ENCODE data around the gene FHL5. TPM values are rescaled to one million over a fixed set of nuclear protein-coding genes. Genes with fewer than 3 reads are reported as not detected.
"Not testable (repeated sequence)": the region's sequence is repeated elsewhere in the genome, so short reads cannot be mapped to it uniquely, and the experiment has no call there.

Gene FHL5, protein sequence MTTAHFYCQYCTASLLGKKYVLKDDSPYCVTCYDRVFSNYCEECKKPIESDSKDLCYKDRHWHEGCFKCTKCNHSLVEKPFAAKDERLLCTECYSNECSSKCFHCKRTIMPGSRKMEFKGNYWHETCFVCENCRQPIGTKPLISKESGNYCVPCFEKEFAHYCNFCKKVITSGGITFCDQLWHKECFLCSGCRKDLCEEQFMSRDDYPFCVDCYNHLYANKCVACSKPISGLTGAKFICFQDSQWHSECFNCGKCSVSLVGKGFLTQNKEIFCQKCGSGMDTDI
- polyA plus RNA-seq (ENCODE audit: insufficient read length) = 1.7 TPM

DNA sequence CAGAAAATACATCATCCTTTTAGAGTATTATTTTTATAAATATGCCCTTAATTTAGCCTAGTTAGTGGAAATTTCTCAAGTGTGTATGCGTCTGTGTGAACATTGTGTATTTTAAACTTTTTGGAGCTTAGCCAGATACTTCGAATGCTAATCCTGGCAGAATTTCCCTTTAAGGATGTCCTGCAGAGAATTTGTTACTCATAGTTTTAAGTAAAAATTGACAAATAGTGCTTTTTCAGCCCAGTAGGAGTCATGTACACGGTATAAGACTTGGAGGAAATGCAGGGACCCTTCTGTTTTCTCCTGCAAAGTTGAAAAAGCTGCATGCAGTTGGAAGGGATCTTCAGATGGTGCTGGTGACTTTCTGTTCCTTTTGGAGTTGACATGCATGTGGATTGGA, at the start of gene FHL5:
FHL5 (plus strand) TSS at position 243 of the 400 bp plus-strand sequence. CDS start 40,486 bp downstream, outside the sequence.
- DNase-seq (ENCODE audit: low read depth) = no peak

DNA sequence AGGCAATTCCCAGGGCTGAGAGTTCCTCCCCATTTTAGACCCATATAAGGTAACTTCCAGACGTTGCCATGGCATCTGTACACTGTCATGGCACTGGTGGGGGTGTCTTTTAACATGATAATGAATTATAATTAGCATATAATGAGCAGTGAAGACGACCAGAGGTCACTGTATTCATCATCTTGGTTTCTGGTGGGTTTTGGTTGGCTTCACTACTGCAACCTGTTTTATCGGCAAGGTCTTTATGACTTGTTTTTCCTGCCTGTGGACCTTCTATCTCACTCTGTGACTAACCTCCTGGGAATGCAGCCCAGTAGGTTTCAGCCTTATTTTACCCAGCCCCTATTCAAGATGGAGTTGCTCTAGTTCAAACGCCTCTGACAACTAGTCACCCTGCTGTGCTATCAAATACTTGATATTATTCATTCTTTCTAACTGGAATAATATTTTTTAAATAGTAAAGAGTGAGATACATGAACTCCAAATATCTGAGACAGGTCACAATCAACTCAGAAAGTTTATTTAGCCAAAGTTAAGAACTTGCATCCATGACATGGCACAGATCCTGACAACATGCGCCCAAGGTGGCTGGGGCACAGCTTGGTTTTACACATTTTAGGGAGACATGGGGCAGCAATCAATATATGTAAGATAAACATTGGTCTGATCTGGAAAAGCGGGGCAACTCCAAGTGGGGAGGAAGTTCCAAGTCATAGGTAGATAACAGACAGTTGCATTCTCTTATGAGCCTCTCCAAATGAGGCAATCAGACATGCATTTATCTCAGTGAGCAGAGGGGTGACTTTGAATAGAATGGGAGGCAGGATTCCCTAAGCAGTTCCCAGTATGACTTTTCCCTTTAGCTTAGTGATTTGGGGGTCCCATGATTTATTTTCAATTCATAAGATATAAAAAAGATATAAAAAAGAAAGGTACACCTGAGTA, 42.5 kb upstream of the FHL5 start:
- no peak for DNase-seq (ENCODE audit: low read depth)

DNA sequence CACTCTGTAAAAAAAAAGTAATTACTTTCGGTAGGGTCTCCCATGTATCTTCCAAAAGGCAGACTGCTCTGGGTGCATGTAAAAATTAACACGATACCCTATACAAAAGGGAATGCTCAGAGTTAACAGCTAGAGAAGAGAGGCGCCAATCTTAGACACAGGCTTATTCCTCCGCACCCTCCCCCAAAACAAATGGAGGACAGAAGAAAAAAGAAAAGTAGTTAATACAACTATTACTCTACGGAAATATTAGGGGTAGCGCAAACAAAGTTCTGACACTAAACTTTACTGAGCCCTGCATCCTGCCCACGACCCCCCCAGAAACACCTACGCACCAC, 41.7 kb upstream of the FHL5 start:
- DNase-seq (ENCODE audit: low read depth) = no peak

DNA sequence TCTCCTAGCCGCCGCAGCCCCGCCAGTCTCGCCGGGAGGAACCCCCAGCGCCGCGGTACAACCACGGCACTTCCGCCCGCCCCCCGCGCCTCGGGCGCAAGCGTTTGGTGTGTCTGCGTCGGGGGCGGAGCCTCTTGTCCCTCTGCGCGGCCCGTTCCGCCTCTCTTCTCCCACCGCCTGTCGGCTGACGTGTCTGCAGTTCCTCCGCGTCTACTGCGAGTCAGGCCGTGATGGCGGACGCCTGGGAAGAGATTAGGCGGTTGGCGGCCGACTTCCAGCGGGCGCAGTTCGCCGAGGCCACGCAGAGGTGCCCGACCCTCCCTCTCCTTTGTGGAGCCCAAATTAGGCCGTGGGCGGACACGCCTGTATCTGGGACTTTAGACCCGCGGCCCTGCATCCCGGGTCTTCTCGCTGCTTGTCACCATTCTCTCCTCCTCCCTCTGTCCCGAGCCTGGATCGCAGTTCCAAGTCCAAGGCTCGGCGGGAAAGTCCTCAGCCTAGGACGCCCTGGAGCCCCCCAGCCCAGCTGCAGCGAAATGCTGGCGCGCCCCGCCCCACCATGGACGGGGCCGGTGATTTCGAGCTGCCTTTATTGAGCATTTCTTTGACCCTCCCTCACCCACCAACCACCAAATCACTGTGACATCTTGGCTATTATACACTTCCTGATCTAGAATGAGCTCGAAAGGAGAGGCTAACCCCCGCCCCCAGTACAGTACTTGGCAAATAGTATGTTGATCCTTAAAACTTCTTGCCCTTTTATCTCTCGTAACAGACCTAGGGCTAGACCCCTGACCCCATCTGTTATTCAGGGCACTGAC, 41.1 kb upstream of the FHL5 start, which contains the start of gene UFL1:
UFL1 (plus strand) TSS at position 163 of the 821 bp plus-strand sequence; CDS start at position 231, 68 bp downstream.
- DNase-seq (ENCODE audit: low read depth) = peak; percentile 87

DNA sequence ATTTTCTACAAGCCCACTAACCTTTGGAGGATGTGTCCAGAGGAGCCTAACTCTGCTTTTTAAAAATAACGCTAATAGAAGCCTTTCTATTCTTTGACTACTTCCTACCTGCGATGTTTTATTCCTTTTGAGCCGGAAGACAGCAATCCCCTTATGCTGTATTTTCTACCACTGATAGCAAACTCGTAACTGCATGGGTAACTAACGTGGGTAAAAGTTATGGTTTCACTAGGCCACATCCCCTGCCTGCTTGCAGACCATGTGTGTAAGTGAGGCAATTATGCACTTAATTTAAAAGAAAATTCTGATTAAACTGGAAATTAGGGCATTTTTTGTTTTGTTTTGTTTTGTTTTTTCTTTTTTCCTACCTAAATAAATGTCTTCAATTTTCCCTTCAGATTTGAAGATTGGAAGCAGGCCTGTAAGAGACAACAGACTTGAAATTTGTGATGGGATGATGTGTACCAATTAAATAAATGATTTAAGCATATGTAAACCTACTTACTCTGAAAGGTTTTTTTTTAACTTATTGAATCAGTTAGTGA, 40.4 kb upstream of the FHL5 start:
- no peak for DNase-seq (ENCODE audit: low read depth)

DNA sequence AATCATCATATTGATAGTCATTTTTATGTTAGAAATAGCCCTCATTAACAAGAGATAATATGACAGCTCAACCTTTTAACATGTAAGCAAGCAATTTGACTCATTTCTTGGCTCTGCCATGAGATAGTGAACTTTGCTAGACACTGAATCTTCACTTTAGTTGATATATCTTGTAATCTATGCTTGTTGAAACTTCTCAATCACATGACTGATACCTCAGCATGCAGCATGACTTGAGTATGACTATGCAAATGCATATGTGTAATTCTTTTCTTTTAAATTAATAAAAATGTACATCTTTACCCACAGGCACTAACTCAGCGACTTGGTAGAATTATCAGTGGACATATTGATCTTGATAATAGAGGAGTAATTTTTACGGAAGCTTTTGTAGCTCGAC, 34.7 kb upstream of the FHL5 start:
- no peak for DNase-seq (ENCODE audit: low read depth)

DNA sequence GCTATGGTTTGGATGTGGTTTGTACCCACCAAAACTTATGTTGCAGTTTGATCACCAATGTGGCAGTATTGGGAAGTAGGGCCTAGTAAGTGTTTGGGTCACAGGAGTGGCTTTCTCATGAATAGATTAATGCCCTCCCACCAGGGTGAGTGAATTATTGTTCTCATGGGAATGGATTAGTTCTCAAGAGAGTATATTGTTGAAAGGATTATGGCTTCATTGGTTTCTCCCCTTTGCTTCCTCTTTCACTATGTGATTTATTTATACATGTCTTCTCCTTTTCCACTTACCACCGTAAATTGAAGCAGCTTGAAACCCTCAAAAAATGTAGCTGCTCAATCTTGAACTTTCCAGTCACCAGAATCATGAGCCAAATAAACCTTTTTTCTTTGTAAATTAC, 30.5 kb upstream of the FHL5 start:
- no peak for DNase-seq (ENCODE audit: low read depth)

DNA sequence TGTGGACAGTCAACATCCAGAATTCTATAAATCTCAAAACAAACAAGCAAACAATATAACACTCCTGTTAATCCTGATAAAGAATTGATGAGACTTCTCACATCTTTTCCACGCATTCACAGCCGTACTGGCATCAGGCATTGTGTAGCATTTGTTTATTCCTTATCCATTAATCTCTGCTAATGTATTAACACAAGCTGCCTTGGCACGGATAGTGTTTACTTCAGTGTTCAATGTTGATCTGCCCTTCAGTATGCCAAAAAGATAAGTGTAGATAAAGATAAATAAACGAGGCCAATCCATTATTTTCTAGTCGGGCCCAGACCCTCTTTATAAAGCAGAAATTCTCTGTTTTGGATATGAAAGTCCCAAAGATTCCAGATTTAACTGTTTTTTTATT, 25.2 kb upstream of the FHL5 start:
- DNase-seq (ENCODE audit: low read depth) = no peak

DNA sequence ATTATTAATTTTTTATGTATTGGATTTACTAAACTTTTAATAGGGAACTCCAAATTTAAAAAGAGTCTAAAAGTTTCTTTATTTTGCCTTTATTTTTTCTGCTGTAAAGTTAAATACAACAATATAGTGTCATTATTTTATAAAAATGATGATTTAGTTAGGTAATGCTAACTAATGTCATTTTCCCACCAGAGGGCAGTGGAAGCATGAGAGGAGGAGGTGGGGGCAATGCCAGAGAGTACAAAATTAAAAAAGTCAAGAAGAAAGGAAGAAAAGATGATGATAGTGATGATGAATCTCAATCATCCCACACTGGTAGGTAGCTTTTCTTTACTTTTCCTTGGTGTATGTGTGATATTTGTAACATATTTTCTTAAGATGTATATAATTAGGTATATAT, 20.2 kb upstream of the FHL5 start:
- DNase-seq (ENCODE audit: low read depth) = no peak

DNA sequence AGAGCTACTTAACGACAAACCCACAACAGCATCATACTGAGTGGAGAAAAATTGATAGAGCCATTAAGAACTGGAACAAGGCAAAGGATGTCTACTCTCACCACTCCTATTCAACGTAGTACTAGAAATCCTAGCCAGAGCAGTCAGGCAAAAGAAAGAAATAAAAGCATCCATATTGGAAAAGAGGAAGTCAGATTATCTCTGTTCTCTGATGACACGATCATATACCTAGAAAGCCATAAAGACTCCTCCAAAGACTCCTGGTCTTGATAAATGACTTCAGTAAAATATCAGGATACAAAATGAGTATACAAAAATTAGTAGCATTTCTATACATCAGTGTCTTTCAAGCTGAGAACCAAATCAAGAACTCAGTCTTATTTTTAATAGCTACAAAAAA, 17.0 kb upstream of the FHL5 start:
- no peak for DNase-seq (ENCODE audit: low read depth)

DNA sequence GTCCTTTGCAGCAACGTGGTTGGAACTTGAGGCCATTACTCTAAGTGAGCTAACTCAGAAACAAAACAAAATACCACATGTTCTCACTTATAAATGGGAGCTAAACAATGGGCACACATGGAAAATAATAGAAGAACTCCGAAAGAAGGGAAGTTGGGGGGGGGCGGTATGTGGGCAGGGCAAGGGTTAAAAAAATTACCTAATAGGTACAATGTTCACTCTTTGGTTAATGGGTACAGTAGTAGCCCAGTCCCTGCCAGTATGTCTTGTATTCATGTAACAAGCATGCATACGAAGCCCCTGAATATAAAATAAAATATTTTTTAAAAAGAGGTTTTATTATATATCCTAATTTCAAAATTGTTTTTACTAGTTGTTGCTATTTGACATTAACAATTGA, 15.3 kb upstream of the FHL5 start:
- no peak for DNase-seq (ENCODE audit: low read depth)

DNA sequence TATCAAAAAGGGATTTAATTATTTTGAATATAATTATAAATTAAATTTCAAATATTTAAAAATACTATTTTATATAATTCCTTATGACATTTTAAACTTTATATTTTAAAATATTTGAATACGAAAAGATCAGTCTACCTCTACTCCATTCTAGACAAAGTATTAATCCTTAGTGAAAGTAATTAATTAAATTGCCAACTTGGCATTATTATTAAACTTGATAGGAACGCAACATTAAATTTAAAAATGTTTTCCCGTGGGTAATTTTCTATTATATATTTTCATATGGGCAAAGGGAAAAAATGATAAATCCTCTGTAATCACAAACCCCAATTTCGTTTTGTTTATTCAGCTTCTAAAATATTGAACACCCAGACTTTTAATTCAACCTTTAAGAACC, 8.4 kb upstream of the FHL5 start:
- no peak for DNase-seq (ENCODE audit: low read depth)

DNA sequence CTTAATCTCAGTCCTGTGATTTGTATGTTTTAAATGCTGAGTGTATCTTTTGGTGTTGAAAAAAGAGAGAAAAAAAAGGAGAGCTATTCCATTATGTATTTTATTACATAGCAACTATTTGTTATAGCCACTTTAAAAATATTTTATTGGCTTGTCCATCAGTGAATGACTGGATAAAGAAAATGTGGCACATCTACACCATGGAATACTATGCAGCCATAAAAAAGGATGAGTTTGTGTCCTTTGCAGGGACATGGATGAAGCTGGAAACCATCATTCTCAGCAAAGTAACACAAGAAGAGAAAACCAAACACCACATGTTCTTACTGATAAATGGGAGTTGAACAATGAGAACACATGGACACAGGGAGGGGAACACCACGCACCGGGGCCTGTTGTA, 3.2 kb upstream of the FHL5 start:
- not testable (repeated sequence) for DNase-seq (ENCODE audit: low read depth)

DNA sequence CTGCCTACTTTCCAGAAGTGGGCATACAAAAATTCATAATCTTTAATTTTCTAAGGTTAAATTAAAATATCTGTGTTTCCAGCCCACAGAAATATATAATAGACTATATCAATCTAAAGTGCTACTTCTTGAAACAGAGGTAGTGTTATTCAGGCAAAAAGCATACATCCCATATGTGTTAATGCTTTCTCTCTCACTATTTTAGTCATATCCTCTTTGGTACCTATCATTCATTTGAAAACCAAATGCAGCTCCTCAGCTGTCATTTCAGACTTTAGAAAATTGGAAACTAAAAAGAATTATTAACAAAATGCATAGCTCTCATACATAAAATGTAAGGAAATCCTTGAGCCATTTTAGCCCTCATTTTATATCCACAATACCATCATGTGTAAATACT, 925 bp downstream of the FHL5 start:
- no peak for DNase-seq (ENCODE audit: low read depth)

DNA sequence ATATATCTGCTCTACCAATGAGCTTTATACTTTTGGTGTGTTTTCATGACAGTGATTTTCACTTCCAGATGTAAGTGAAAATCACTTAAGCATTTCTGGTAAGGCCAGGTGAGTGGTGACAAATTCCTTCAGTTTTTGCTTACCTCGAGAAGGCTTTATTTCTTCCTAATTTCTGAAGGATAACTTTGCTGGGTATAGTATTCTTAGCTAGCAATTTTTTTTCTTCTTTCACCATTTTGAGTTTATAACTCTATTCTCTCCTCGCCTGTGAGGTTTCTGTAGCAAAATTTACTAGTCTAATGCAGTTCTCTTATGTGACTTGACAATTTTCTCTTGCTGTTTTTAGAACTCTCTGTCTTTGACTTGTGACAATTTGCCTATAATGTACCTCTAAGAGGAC, 7.1 kb downstream of the FHL5 start:
- no peak for DNase-seq (ENCODE audit: low read depth)

DNA sequence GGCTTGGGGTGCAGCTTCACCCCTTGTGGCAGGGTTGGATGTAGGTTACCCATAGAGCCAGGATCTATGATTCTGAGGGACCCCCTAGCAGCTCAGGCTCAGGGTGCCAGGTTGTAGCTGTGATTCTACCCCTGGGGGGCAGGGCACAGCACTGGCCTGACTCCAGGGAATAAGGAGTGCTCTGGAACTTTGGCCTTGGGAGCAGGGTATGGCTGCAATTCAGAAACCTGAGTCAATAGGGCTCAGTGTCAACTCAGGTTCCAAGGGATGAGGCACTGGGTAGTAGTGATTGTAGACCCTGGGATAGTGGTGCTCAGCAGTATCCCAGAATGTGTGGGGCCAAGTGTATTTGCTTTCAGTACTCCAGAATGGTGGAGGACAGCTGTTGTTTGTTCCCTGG, 8.6 kb downstream of the FHL5 start:
- no peak for DNase-seq (ENCODE audit: low read depth)

DNA sequence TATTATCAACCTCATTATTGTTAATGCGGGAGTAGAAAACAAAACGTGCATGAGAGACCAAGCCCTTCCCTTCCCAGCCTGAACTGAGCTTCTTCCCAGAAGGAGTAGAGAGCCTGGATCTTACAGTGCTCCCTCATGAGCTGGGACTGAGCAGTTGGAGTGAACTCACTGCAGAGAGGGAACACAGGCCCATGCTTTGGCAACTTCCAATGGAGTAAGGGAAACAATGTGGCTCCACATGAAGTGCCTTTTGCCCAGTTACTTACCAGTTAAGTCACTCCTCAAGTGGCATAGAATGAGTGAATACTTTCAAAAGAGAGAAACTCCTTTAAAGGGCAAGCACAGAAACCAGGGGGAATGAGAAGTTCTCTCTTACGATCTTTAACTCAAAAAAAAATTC, 12.4 kb downstream of the FHL5 start:
- DNase-seq (ENCODE audit: low read depth) = no peak

DNA sequence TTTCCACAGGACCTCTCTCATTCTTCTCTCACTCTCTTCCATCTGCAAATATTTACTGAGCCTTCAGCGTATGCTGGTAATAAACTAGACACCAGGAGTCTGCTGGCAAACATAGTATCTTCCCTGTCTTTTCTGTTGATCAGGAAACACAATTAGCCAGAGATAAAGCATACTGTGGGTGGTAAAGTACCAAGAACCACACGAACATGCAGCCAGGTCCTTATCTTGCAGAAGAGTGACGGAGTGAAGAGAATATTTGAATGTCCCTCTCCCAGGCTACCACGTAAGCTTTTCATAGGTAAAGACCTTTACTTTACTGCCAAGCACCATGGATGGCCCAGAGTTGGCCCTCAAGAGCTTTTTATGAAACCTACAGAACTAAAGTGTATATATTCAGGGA, 13.3 kb downstream of the FHL5 start:
- DNase-seq (ENCODE audit: low read depth) = no peak

DNA sequence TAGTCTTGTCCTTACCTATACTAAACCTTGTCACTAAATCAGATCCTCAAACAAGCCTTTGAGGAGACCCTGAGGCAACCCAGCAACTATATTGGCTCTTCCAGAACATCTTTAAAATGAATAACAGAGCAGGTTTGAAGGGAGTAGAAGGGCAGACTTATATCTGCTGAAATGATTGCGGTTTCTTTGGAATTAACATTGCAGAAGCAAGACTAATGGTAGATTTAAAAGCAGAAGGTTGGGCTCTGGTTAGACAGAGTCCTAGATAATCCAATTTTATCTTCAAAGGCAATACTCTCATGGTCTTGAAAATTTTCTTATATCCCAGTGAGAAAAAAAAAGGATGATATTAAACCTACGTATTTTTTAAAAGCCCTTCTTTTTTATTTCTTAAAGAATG, 19.1 kb downstream of the FHL5 start:
- no peak for DNase-seq (ENCODE audit: low read depth)

DNA sequence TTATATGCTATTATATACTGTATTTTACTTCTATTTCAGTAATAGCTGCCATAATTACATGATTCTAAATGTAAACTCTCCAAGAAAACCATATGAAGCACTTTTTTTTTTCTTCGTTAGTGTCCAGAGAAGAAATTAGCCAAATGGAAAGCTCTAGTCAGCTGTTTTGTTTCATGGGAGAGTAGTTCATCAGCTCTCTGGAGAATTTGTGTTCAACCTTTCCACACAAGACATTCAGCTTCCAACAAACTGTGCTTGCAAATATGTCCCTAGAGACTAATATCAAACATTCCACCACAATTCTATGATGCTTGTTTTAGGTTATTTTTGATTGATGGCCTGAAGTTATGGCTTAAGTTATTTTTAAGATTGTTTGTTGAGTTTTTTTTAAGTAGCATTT, 19.5 kb downstream of the FHL5 start:
- no peak for DNase-seq (ENCODE audit: low read depth)

DNA sequence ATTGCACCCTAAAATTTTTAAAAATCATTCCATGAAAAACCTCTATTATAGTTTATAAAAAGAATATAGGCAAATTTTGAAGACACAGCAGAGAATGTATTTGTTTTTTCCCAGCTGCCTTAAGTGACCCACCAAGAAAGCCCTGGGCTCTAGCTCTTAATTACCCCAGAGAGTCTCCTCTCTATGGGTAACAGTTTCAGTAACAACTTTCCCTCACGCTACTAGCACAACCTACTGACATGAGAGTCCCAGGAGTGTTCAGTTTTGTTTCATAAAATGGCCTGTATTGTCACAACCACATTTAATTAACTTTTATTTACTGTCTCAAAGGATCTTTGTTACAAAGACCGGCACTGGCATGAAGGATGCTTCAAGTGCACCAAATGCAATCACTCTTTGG, 41.5 kb downstream of the FHL5 start:
- no peak for DNase-seq (ENCODE audit: low read depth)

DNA sequence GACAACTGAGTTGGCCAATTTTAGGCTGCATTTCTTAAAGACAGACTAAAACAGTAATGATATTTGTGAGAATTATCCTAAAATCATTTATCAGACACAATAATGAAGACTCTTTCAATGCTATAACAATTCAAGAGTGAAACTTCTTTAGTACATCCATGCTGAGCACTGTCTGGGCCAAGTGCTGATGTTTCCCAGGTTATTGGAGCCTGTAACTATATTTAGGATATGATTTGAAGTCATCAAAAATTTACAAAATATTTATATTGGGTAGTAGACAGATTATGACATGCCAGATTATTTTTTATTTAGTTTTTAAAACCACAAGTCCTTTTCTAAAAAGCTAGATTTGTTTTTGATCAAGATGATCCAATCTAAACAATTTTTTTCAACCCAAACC, 45.1 kb downstream of the FHL5 start:
- no peak for DNase-seq (ENCODE audit: low read depth)

All from forelimb muscle (tissue), 1 donor.